Heart left ventricle (tissue), 16 donors: ENCODE measurements around the gene JAKMIP3. TPM values are rescaled to one million over a fixed set of nuclear protein-coding genes. Genes with fewer than 3 reads are reported as not detected.

Experiments
- ATAC-seq, 4 donors: fragments of 200-7000 bp; cut with Tn5 transposase; one replicate each; pipeline ENCODE4 v1.9.1; 2020 to 2022; ENCODE audit warnings: moderate library complexity in 4 of 4, mild to moderate bottlenecking in 3 of 4, moderate number of reproducible peaks in 1 of 4
- DNase-seq, 5 donors: peaks; one replicate each; pipeline ENCODE4 v3.0.0-alpha.2; 2020
- H3K27ac ChIP-seq, 12 donors: fragments of 200-600 bp; sonication (generic) in 4 of 12; one replicate each; pipeline versions ENCODE4 v1.5.0 to v1.8.0; 2016 to 2022; ENCODE audit warnings: mild to moderate bottlenecking in 2 of 12
- H3K27me3 ChIP-seq, 9 donors: fragments of 200-600 bp; sonication (generic) in 2 of 9; one replicate each; pipeline versions ENCODE4 v1.5.1 to v1.8.0; 2016 to 2022; ENCODE audit warnings: mild to moderate bottlenecking in 3 of 9
- H3K36me3 ChIP-seq, 9 donors: fragments of 200-600 bp; sonication (generic) in 2 of 9; one replicate each; pipeline versions ENCODE4 v1.5.0 to v1.8.0; 2018 to 2022; ENCODE audit warnings: mild to moderate bottlenecking in 2 of 9
- H3K4me1 ChIP-seq, 12 donors: fragments of 200-600 bp; sonication (generic) in 4 of 12; one replicate each; pipeline versions ENCODE4 v1.5.0 to v1.8.0; 2016 to 2022; ENCODE audit warnings: mild to moderate bottlenecking in 3 of 12
- H3K4me3 ChIP-seq, 12 donors: fragments of 200-600 bp; sonication (generic) in 4 of 12; one replicate each; pipeline versions ENCODE4 v1.5.0 to v1.8.0; 2017 to 2022; ENCODE audit warnings: mild to moderate bottlenecking in 9 of 12, moderate library complexity in 4 of 12
- H3K9me3 ChIP-seq, 12 donors: fragments of 200-600 bp; sonication (generic) in 4 of 12; one replicate each; pipeline versions ENCODE4 v1.5.0 to v1.8.0; 2016 to 2022; ENCODE audit warnings: mild to moderate bottlenecking in 1 of 12
- POLR2A ChIP-seq, 2 donors: fragments of 450-650 bp; IDR thresholded peaks; one replicate each; pipeline ENCODE4 v1.6.1; 2017; ENCODE audit warnings: antibody characterized with exemption in 2 of 2, mild to moderate bottlenecking in 2 of 2, moderate library complexity in 2 of 2
- WGBS, 4 donors: extraction: QIAGEN DNeasy Blood & Tissue Kit in 2 of 4; methylation state at CpG; one replicate each; pipeline versions ENCODE4 v1.1.5 to v1.1.7; 2013 to 2018; 5-methylcytosine and 5-hydroxymethylcytosine counted together
- intact Hi-C, 10 donors: fragments of 100-400 bp; cut with DNase I; formaldehyde crosslinking; loops; one replicate each; pipeline versions ENCODE4 v1.11.1 to v1.14.2; 2022
- long read RNA-seq, 3 donors: library from polyadenylated mRNA; unstranded; transcript quantifications; one replicate each; pipeline ENCODE4 v2.0.0, GENCODE V29; 2020 to 2021
- polyA plus RNA-seq, 2 donors: library from polyadenylated mRNA; stranded (reverse); fragments of 200-250 nt; gene quantifications; one replicate each; pipeline ENCODE4 v1.2.3, GENCODE V29; 2013
- total RNA-seq, 9 donors: library from RNA; depleted of rRNA in 2 of 9; stranded (reverse); fragments of >200 nt in 2 of 9; fragmentation: NEBNext Ultra II Directional in 3 of 9; extraction: Animal tissue kit (Norgen Biotek cat#: 25700) in 3 of 9; gene quantifications; one replicate each; pipeline versions ENCODE4 v1.1.0 to v1.2.4, GENCODE V29; 2016 to 2023
- TF ChIP-seq, protein P1 (sequence below), 12 donors: fragments of 200-600 bp; sonication (generic) in 4 of 12; IDR thresholded peaks; one replicate each; pipeline versions ENCODE4 v1.5.0 to v1.8.0; 2018 to 2022; ENCODE audit warnings: antibody characterized with exemption in 12 of 12, mild to moderate bottlenecking in 5 of 12
- donor health status: ischemic (EF 13 %, LVEDD 7.1; RV severe dilation, severe dysfunction).
- donor health status: healthy with polysubstance abuse.
- donor health status: DM: no; HTN: yes; CAD: no.
- donor health status: DM: no; HTN: no; CAD: no.
- donor health status: ischemic (EF 25% LVEDD 6.9; RV normal size, moderate dysfunction).
- donor health status: ischemic (EF 25% LVEDD 5.7; RV mildly dilated, moderate dysfunction).
- donor health status: healthy.
- donor health status: DM: yes; HTN: yes; CAD: no.
- donor health status: ischemic (EF 35%, LVEDD 5.7; RV mildly dilated, moderate dysfunction).
- donor health status: nonischemic (EF 11% LVEDD 7.7; RV severe dilation, severe dysfunction).
- donor health status: DM: yes; HTN: yes; CAD: no.
- donor health status: PGD.
- donor health status: ischemic (EF 29% LVEDD 5.4; RV normal size, mild dysfunction).
- donor health status: nonischemic (EF 23%, LVEDD 6.1; RV moderate dilation, normal function).

The JAKMIP3 gene
- total RNA-seq = 1 to 10 TPM in 6 of 9 donors, under 1 TPM in 3; 0.31 to 3.1 (median 1.4) TPM
- 1 to 10 TPM in 1 of 2 donors, under 1 TPM in 1; 0.06 to 1.3 TPM for polyA plus RNA-seq
- long read RNA-seq, donor 1, partial matches to known transcripts = 1 of 4 reads
- long read RNA-seq, donor 1, other reads (novel, unspliced or antisense) = 3 of 4 reads
- long read RNA-seq, donor 2, partial matches to known transcripts = 0 of 3 reads
- long read RNA-seq, donor 2, other reads (novel, unspliced or antisense) = 3 of 3 reads
- long read RNA-seq, donor 3, partial matches to known transcripts = 0 of 1 reads
- long read RNA-seq, donor 3, other reads (novel, unspliced or antisense) = 1 of 1 reads

- ATAC-seq (peak; percentile 41 to 78 (median 66)), DNase-seq (peak; percentile 29 to 64 (median 46))
- no peaks in the 10 kb centered on the region for H3K9me3 ChIP-seq
- H3K4me1 ChIP-seq = peaks cover 0 to 26% (median 6%) of the 10 kb centered on the region in 12 donors
- no peaks in the 10 kb centered on the region for H3K36me3 ChIP-seq
- H3K4me3 ChIP-seq = peak within 1 kb of the TSS; percentile 25 to 65 (median 53)
- intact Hi-C loops = loop anchor here in 1 of 10 donors (1.0 kb wide), 1 partner anchor 29 kb away; no protein-coding TSS in a partner anchor
- 1 to 5% (median 4%) methylated on average over 18 to 35 of the region's 35 CpGs for WGBS, 4 donors
- no peaks in the 10 kb centered on the region for H3K27me3 ChIP-seq
- H3K27ac ChIP-seq = peak within 1 kb of the TSS; percentile 40 to 78 (median 68)
- TF ChIP-seq, protein P1, sequence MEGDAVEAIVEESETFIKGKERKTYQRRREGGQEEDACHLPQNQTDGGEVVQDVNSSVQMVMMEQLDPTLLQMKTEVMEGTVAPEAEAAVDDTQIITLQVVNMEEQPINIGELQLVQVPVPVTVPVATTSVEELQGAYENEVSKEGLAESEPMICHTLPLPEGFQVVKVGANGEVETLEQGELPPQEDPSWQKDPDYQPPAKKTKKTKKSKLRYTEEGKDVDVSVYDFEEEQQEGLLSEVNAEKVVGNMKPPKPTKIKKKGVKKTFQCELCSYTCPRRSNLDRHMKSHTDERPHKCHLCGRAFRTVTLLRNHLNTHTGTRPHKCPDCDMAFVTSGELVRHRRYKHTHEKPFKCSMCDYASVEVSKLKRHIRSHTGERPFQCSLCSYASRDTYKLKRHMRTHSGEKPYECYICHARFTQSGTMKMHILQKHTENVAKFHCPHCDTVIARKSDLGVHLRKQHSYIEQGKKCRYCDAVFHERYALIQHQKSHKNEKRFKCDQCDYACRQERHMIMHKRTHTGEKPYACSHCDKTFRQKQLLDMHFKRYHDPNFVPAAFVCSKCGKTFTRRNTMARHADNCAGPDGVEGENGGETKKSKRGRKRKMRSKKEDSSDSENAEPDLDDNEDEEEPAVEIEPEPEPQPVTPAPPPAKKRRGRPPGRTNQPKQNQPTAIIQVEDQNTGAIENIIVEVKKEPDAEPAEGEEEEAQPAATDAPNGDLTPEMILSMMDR (IDR thresholded peaks at IDR 0.05) = no peak
- TF ChIP-seq POLR2A (IDR thresholded peaks at IDR 0.05) = no peak
Observed at GRCh38 chr10:132065491-132066105, at the start of gene JAKMIP3. Gene JAKMIP3, plus strand, starts transcription at chr10:132065946. Its CDS starts 38,863 bp downstream, at chr10:132104809.

DNA sequence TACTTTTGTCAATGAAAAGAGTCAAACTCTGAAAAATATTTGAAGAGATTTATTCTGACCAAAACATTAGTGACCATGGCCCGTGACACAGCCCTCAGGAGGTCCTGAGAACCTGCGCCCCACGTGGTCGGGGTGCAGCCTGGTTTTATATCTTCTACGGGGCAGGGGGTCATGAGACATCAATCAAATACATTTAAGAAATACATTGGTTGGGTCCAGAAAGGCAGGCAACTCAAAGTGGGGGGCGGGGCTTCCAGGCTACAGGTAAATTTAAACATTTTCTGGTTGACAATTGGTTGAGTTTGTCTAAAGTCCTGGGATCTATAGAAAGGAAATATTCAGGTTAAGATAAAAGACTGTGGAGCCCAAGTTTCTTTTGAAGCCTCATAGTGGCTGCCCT lies 49.2 kb upstream of the JAKMIP3 start:
- DNase-seq (no peak), ATAC-seq (no peak)
- Histone ChIP-seq H3K36me3 (no peaks in the 10 kb centered on the region), H3K27ac (no peak overlapping the region), H3K27me3 (no peaks in the 10 kb centered on the region), H3K4me3 (no peak overlapping the region), H3K9me3 (no peaks in the 10 kb centered on the region), H3K4me1 (peaks cover 0 to 26% (median under 1%) of the 10 kb centered on the region in 12 donors)
- intact Hi-C loops = loop anchor here in 1 of 10 donors (5.0 kb wide), 1 partner anchor 119 kb away; no protein-coding TSS in a partner anchor
- WGBS, 4 donors = 84 to 85% (median 85%) methylated on average over 6 of the region's 6 CpGs
- TF ChIP-seq POLR2A (IDR thresholded peaks at IDR 0.05) = no peak
- TF ChIP-seq, protein P1 (IDR thresholded peaks at IDR 0.05) = no peak

GRCh38 chr10:132018446-132018845 lies 47.3 kb upstream of the JAKMIP3 start:
- DNase-seq = no peak
- intact Hi-C loops = loop anchor here in 1 of 10 donors (5.0 kb wide), 1 partner anchor 121 kb away; no protein-coding TSS in a partner anchor
- no peak for TF ChIP-seq POLR2A (IDR thresholded peaks at IDR 0.05)

DNA sequence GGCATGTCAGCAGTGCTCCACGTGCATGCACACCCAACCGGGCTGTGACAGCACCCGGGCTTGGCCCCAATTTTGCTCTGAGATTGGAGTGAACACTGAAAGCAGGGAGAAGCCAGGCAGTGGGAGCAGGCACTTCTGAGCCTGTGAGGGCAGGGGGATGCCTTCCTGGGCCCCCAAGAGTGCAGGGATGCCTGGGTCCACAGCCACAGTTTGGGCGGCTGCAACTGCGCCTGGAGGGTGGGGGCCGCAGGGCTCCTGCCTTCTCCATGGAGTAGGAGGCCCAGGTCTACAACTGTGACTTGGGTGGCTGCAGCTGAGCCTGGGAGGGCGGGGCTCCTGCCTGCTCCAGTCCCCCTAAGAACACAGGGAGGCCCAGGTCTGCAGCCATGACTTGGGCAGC lies 46.4 kb upstream of the JAKMIP3 start:
- Histone ChIP-seq H3K27ac (no peak overlapping the region), H3K27me3 (peaks cover 0 to 11% (median 0%) of the 10 kb centered on the region in 9 donors), H3K9me3 (no peaks in the 10 kb centered on the region), H3K4me1 (peaks cover 0 to 20% (median 4%) of the 10 kb centered on the region in 12 donors), H3K4me3 (no peak overlapping the region), H3K36me3 (no peaks in the 10 kb centered on the region)
- TF ChIP-seq, protein P1 (IDR thresholded peaks at IDR 0.05) = no peak
- TF ChIP-seq POLR2A (IDR thresholded peaks at IDR 0.05) = no peak
- DNase-seq = no peak
- intact Hi-C loops = loop anchor here in 1 of 10 donors (5.0 kb wide), 1 partner anchor 122 kb away; no protein-coding TSS in a partner anchor
- WGBS, 4 donors = 88 to 100% (median 92%) methylated on average over 3 to 7 of the region's 7 CpGs
- ATAC-seq = no peak

More at GRCh38 chr10:132018446-132018845, 47.3 kb upstream of the JAKMIP3 start:
- Histone ChIP-seq H3K36me3 (no peaks in the 10 kb centered on the region), H3K9me3 (no peaks in the 10 kb centered on the region), H3K27me3 (peaks cover 0 to 2% (median 0%) of the 10 kb centered on the region in 9 donors), H3K4me1 (peaks cover 0 to 25% (median 4%) of the 10 kb centered on the region in 12 donors), H3K4me3 (no peak overlapping the region), H3K27ac (no peak overlapping the region)
- 54 to 96% (median 79%) methylated on average over 5 of the region's 5 CpGs for WGBS, 4 donors
- ATAC-seq = no peak
